ENCODE data around the gene SLC22A5. TPM values are rescaled to one million over a fixed set of nuclear protein-coding genes. Genes with fewer than 3 reads are reported as not detected.
"Not testable (repeated sequence)": the region's sequence is repeated elsewhere in the genome, so short reads cannot be mapped to it uniquely, and the experiment has no call there.

The SLC22A5 gene
- total RNA-seq, 4 donors from 2014 or later, result 23.2 to 36.6 (median 26.3) TPM

- Histone ChIP-seq H3K27ac (peak overlapping the region; percentile 77), H3K9me3 (no peaks in the 10 kb centered on the region), H3K27me3 (no peaks in the 10 kb centered on the region), H3K4me3 (no peak overlapping the region), H3K36me3 (no peaks in the 10 kb centered on the region), H3K4me1 (peaks cover 58% of the 10 kb centered on the region)
- TF ChIP-seq POLR2A (IDR thresholded peaks at IDR 0.05) (no peak), EP300 (IDR thresholded peaks at IDR 0.05) (no peak), CTCF (IDR thresholded peaks at IDR 0.05) (no peak), POLR2AphosphoS5 (IDR thresholded peaks at IDR 0.05) (no peak)
- DNase-seq (ENCODE audit: low spot score in 2 of 2), result no peak
- WGBS, result 72% methylated on average over 2 of the region's 3 CpGs
Observed at GRCh38 chr5:132437604-132438266, 68.2 kb downstream of the SLC22A5 start.

GRCh38 chr5:132438267-132438645 is 68.7 kb downstream of the SLC22A5 start:
- H3K36me3 ChIP-seq; H3K27me3 ChIP-seq; H3K9me3 ChIP-seq; H3K4me3 ChIP-seq; DNase-seq (ENCODE audit: low spot score in 2 of 2): not testable (repeated sequence)
- H3K4me1 ChIP-seq, result peaks cover 58% of the 10 kb centered on the region
- peak overlapping the region; percentile 77 for H3K27ac ChIP-seq
- 91% methylated on average over 3 of the region's 3 CpGs for WGBS

GRCh38 chr5:132438917-132439316 is 69.4 kb downstream of the SLC22A5 start:
- Histone ChIP-seq H3K27me3 (no peaks in the 10 kb centered on the region), H3K4me3 (no peak overlapping the region), H3K9me3 (no peaks in the 10 kb centered on the region), H3K27ac (peak overlapping the region; percentile 77), H3K4me1 (peaks cover 59% of the 10 kb centered on the region), H3K36me3 (no peaks in the 10 kb centered on the region)
- no peak for DNase-seq (ENCODE audit: low spot score in 2 of 2)
- TF ChIP-seq CTCF (IDR thresholded peaks at IDR 0.05) (no peak), EP300 (IDR thresholded peaks at IDR 0.05) (no peak), POLR2A (IDR thresholded peaks at IDR 0.05) (no peak), POLR2AphosphoS5 (IDR thresholded peaks at IDR 0.05) (no peak)
- WGBS, result 44% methylated on average over 3 of the region's 4 CpGs

GRCh38 chr5:132439521-132440089 is 70.1 kb downstream of the SLC22A5 start:
- peak in 1 of 2 donors; percentile 82 for DNase-seq (ENCODE audit: low spot score in 2 of 2)
- peak in 1 of 3 donors; percentile 21 for TF ChIP-seq POLR2AphosphoS5 (IDR thresholded peaks at IDR 0.05)
- TF ChIP-seq CTCF (IDR thresholded peaks at IDR 0.05), result no peak
- WGBS, result 14% methylated on average over 7 of the region's 7 CpGs

GRCh38 chr5:132444061-132444460 is 74.6 kb downstream of the SLC22A5 start:
- WGBS, result 74% methylated on average over 4 of the region's 7 CpGs
- peaks cover 49% of the 10 kb centered on the region for H3K4me1 ChIP-seq
- H3K36me3 ChIP-seq, result no peaks in the 10 kb centered on the region
- no peak for TF ChIP-seq POLR2A (IDR thresholded peaks at IDR 0.05)
- TF ChIP-seq CTCF (IDR thresholded peaks at IDR 0.05), result no peak
- TF ChIP-seq POLR2AphosphoS5 (IDR thresholded peaks at IDR 0.05), result no peak
- TF ChIP-seq EP300 (IDR thresholded peaks at IDR 0.05), result no peak
- no peak for DNase-seq (ENCODE audit: low spot score in 2 of 2)
- H3K27ac ChIP-seq, result no peak overlapping the region
- H3K4me3 ChIP-seq, result no peak overlapping the region
- no peaks in the 10 kb centered on the region for H3K27me3 ChIP-seq
- no peaks in the 10 kb centered on the region for H3K9me3 ChIP-seq

More at GRCh38 chr5:132439521-132440089, 70.1 kb downstream of the SLC22A5 start:
- H3K4me1 ChIP-seq, result peaks cover 62% of the 10 kb centered on the region
- H3K27me3 ChIP-seq, result no peaks in the 10 kb centered on the region
- peak overlapping the region; percentile 77 for H3K27ac ChIP-seq
- no peaks in the 10 kb centered on the region for H3K9me3 ChIP-seq
- no peak overlapping the region for H3K4me3 ChIP-seq
- H3K36me3 ChIP-seq, result no peaks in the 10 kb centered on the region

Other genes starting within 250 kb of the SLC22A5 start
- gene P4HA2, start 141.9 kb upstream of the SLC22A5 start, total RNA-seq, result 10 to 100 TPM; 23.9 to 42.0 (median 30.9) TPM
- gene PDLIM4, start 112.0 kb upstream of the SLC22A5 start, total RNA-seq, result 100 to 1,000 TPM; 110 to 128 (median 114) TPM
- 1 to 10 TPM in 3 of 4 donors, under 1 TPM in 1; 0.32 to 1.9 (median 1.3) TPM for gene SLC22A4, start 75.3 kb upstream of the SLC22A5 start, total RNA-seq
- 10 to 100 TPM; 17.5 to 24.1 (median 20.1) TPM for gene IRF1, start 121.1 kb downstream of the SLC22A5 start, total RNA-seq
- not detected for gene IL5, start 173.8 kb downstream of the SLC22A5 start, total RNA-seq
- 10 to 100 TPM; 17.3 to 53.4 (median 32.5) TPM for gene RAD50, start 187.3 kb downstream of the SLC22A5 start, total RNA-seq